ENCODE results near the gene FBXO24. TPM values are rescaled to one million over a fixed set of nuclear protein-coding genes. Genes with fewer than 3 reads are reported as not detected.
A peak's percentile ranks its signal among the peaks of the same experiment; 100 is the strongest.

FBXO24 gene
- total and polyA plus RNA-seq, 9 of the 15 experiments (the other 6 are each of a cell fraction or from before 2014, with no cell fraction given) = 0.17 to 0.95 (median 0.50) TPM

GRCh38 chr7:100538654-100539435, 47.3 kb upstream of the FBXO24 start, which contains the start of gene AGFG2 (continued):
- TF ChIP-seq SRF (CRISPR knock-in tag; IDR thresholded peaks at IDR 0.05) = 0 out of 4 replicates have a peak, but pooled peaks of 1 of the 2 experiments have one; percentile 3
- TF ChIP-seq ZNF23 (CRISPR knock-in tag; IDR thresholded peaks at IDR 0.05) = no peak
- TF ChIP-seq, protein P1, sequence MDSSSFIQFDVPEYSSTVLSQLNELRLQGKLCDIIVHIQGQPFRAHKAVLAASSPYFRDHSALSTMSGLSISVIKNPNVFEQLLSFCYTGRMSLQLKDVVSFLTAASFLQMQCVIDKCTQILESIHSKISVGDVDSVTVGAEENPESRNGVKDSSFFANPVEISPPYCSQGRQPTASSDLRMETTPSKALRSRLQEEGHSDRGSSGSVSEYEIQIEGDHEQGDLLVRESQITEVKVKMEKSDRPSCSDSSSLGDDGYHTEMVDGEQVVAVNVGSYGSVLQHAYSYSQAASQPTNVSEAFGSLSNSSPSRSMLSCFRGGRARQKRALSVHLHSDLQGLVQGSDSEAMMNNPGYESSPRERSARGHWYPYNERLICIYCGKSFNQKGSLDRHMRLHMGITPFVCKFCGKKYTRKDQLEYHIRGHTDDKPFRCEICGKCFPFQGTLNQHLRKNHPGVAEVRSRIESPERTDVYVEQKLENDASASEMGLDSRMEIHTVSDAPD (CRISPR knock-in tag; IDR thresholded peaks at IDR 0.05) = no peak
- TF ChIP-seq ZNF655 (CRISPR knock-in tag; IDR thresholded peaks at IDR 0.05) = no peak
- TF ChIP-seq ZNF311 (CRISPR knock-in tag; IDR thresholded peaks at IDR 0.05) = no peak
- TF ChIP-seq GABPB1 (CRISPR knock-in tag; IDR thresholded peaks at IDR 0.05) = 0 out of 2 replicates have a peak, but pooled peaks have one; percentile 42
- no peak for TF ChIP-seq ZNF507 (tag; conservative IDR thresholded peaks at IDR 0.05)
- 0 out of 2 replicates have a peak, but pooled peaks have one; percentile 40 for TF ChIP-seq JUNB (CRISPR knock-in tag; conservative IDR thresholded peaks at IDR 0.05)
- no peak; the same call in 1 of the 2 replicates for TF ChIP-seq RFX1 (IDR thresholded peaks at IDR 0.05)
- TF ChIP-seq RBM39 (optimal IDR thresholded peaks at IDR 0.05; ENCODE audit: low read depth, low read length) = no peak
- TF ChIP-seq FOXP1 (CRISPR knock-in tag; IDR thresholded peaks at IDR 0.05) = no peak; the same call in 1 of the 2 replicates
- peak; percentile 79; the same call in 1 of the 2 replicates for TF ChIP-seq ELF4 (CRISPR knock-in tag; IDR thresholded peaks at IDR 0.05)
- TF ChIP-seq PHTF2 (CRISPR knock-in tag; IDR thresholded peaks at IDR 0.05) = no peak; the same call in 1 of the 2 replicates
- TF ChIP-seq ZNF121 (CRISPR knock-in tag; conservative IDR thresholded peaks at IDR 0.05) = no peak
- no peak for TF ChIP-seq CAMTA2 (CRISPR knock-in tag; conservative IDR thresholded peaks at IDR 0.05)
- peak; percentile 87 for TF ChIP-seq ATF3 (IDR thresholded peaks at IDR 0.05)
- TF ChIP-seq ATF3 (CRISPR knock-in tag; conservative IDR thresholded peaks at IDR 0.05) = no peak; the same call in 1 of the 2 replicates
- TF ChIP-seq RFX5 (IDR thresholded peaks at IDR 0.05; ENCODE audit: low read depth, low read length) = no peak
- TF ChIP-seq CBX3 (IDR thresholded peaks at IDR 0.05; ENCODE audit: borderline replicate concordance in 1 of 2, low read length in 2 of 2) = peak in 1 of 2 experiments; percentile 84; a peak in 2 of 3 replicates
- no peak for TF ChIP-seq RBM22 (IDR thresholded peaks at IDR 0.05; ENCODE audit: low read depth, low read length, poor library complexity, severe bottlenecking)
- TF ChIP-seq USF2 (CRISPR knock-in tag; IDR thresholded peaks at IDR 0.05) = peak; percentile 33; the same call in 1 of the 2 replicates
- no peak for TF ChIP-seq RUNX1 (IDR thresholded peaks at IDR 0.05; ENCODE audit: low read depth)
- TF ChIP-seq LARP7 (IDR thresholded peaks at IDR 0.05) = peak; percentile 65; the same call in 1 of the 2 replicates
- TF ChIP-seq PHB2 (IDR thresholded peaks at IDR 0.05; ENCODE audit: low read depth) = no peak
- no peak; the same call in 1 of the 2 replicates for TF ChIP-seq ZEB2 (IDR thresholded peaks at IDR 0.05)
- TF ChIP-seq ZFX (CRISPR knock-in tag; IDR thresholded peaks at IDR 0.05) = peak; percentile 67
